ENCODE measurements around the gene MROH9.

DNA sequence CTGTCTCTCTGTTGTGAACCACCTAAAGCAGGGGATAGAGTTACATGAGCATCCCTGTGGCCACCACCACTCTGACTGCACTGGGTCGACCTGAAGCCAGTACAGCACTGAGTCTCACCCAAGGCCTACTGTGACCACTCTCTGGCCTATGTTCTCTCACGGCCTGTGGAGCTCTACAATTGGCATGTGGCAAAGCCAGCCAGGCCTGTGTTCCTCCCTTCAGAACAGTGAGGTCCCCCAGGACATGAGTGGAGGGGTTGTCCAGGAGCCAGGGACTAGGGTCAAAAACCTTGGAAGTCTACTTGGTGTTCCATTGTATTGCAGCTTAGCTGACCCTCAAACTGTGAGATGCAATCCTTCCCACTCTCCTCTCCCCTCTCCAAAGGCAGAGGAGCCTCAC, 112.7 kb downstream of the MROH9 start:
- TF ChIP-seq EZH2phosphoT487 (conservative IDR thresholded peaks at IDR 0.05; ENCODE audit: low read length) = no peak
- TF ChIP-seq, protein P1, sequence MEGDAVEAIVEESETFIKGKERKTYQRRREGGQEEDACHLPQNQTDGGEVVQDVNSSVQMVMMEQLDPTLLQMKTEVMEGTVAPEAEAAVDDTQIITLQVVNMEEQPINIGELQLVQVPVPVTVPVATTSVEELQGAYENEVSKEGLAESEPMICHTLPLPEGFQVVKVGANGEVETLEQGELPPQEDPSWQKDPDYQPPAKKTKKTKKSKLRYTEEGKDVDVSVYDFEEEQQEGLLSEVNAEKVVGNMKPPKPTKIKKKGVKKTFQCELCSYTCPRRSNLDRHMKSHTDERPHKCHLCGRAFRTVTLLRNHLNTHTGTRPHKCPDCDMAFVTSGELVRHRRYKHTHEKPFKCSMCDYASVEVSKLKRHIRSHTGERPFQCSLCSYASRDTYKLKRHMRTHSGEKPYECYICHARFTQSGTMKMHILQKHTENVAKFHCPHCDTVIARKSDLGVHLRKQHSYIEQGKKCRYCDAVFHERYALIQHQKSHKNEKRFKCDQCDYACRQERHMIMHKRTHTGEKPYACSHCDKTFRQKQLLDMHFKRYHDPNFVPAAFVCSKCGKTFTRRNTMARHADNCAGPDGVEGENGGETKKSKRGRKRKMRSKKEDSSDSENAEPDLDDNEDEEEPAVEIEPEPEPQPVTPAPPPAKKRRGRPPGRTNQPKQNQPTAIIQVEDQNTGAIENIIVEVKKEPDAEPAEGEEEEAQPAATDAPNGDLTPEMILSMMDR (IDR thresholded peaks at IDR 0.05; ENCODE audit: insufficient read depth, low read length, poor library complexity, severe bottlenecking) = no peak

Data from SU-DHL-6 (cell line).